HCT116 (cell line): ENCODE measurements around the gene STAG1. TPM values are rescaled to one million over a fixed set of nuclear protein-coding genes. Genes with fewer than 3 reads are reported as not detected.
"Not testable (repeated sequence)": the region's sequence is repeated elsewhere in the genome, so short reads cannot be mapped to it uniquely, and the experiment has no call there.

Experiments
- ATAC-seq: fragments of 200-7000 bp; cut with Tn5 transposase; 2 replicates; pipeline ENCODE4 v1.9.1; 2020; ENCODE audit warnings: mild to moderate bottlenecking, moderate library complexity
- BruUV-seq: library from RNA; stranded (reverse); fragments of 400-500 nt; replicated peaks from 2 replicates; lab custom pipeline; 2021; lab: Mats Ljungman, UMichigan
- CTCF ChIA-PET: fragments of 300-600 bp; sonication (Branson Sonifier 250); formaldehyde crosslinking; loops from one replicate; lab custom pipeline; 2021; ENCODE audit warnings: antibody characterized with exemption; lab: Charles Lee
- POLR2A ChIA-PET: fragments of 300-600, 350-600 bp; sonication (Branson Sonifier 250); formaldehyde crosslinking; loops from one replicate; lab custom pipeline; 2021; ENCODE audit warnings: antibody characterized with exemption; lab: Charles Lee
- RAD21 ChIA-PET, 2 experiments: fragments of 300-600 bp; sonication (Branson Sonifier 250); formaldehyde crosslinking; loops; one replicate each; lab custom pipeline; 2023; ENCODE audit warnings: low total read pairs in 2 of 2; ENCODE audit not compliant: uncharacterized antibody in 2 of 2, unreplicated experiment in 2 of 2, low non-redundant PET in 1 of 2; lab: Charles Lee
- DNase-seq: peaks from one replicate; pipeline ENCODE4 v3.0.0-alpha.2; 2010; ENCODE audit warnings: low read depth, low spot score
- H2AFZ ChIP-seq: fragments of 200-600 bp; shearing (Covaris generic), sonication (generic); 2 replicates; pipeline ENCODE4 v1.6.1; 2017; ENCODE audit warnings: low read depth, mixed run types, mixed read lengths, antibody characterized with exemption, low read length; ENCODE audit not compliant: poor library complexity, severe bottlenecking
- H3K27ac ChIP-seq: 2 replicates; pipeline ENCODE4 v1.5.1; 2012; ENCODE audit warnings: low read depth, low read length
- H3K27me3 ChIP-seq: fragments of 200-600 bp; sonication (generic); 2 replicates; pipeline ENCODE4 v1.6.1; 2016; ENCODE audit warnings: mixed run types, low read length, mixed read lengths; ENCODE audit not compliant: insufficient read depth
- H3K36me3 ChIP-seq, 2 experiments: fragments of 200-500 bp in 1 of 2; fragments of 200-600 bp in 1 of 2; sonication (Bioruptor generic) in 1 of 2; sonication (generic) in 1 of 2; 2 replicates each; pipeline versions ENCODE4 v1.5.1 to v1.6.1; 2014 to 2016; ENCODE audit warnings: low read length in 2 of 2, inconsistent platforms in 1 of 2, mixed read lengths in 1 of 2, mixed run types in 1 of 2; ENCODE audit not compliant: insufficient read depth in 2 of 2, control insufficient read depth in 1 of 2
- H3K4me1 ChIP-seq, 2 experiments: fragments of 200-600 bp in 1 of 2; sonication (generic) in 1 of 2; 2 replicates each; pipeline versions ENCODE4 v1.5.1 to v1.6.1; 2012 to 2017; ENCODE audit warnings: low read length in 2 of 2, inconsistent platforms in 1 of 2, mild to moderate bottlenecking in 1 of 2, mixed read lengths in 1 of 2, mixed run types in 1 of 2, moderate library complexity in 1 of 2; ENCODE audit not compliant: insufficient read depth in 2 of 2, control insufficient read depth in 1 of 2
- H3K4me2 ChIP-seq: fragments of 200-600 bp; sonication (generic); 2 replicates; pipeline ENCODE4 v1.6.1; 2017; ENCODE audit warnings: mixed run types, low read length, mixed read lengths
- H3K4me3 ChIP-seq, 2 experiments: fragments of 200-600 bp in 1 of 2; sonication (generic) in 1 of 2; replicated peaks in 1 of 2; 2 replicates each; pipeline ENCODE4 v1.5.1; 2011 to 2016; ENCODE audit warnings: low read length in 2 of 2, control low read depth in 1 of 2, low read depth in 1 of 2, mild to moderate bottlenecking in 1 of 2, mixed read lengths in 1 of 2, mixed run types in 1 of 2
- H3K79me2 ChIP-seq: fragments of 200-600 bp; sonication (generic); 2 replicates; pipeline ENCODE4 v1.6.1; 2017; ENCODE audit warnings: mild to moderate bottlenecking, mixed run types, low read length, moderate library complexity, mixed read lengths; ENCODE audit not compliant: insufficient read depth
- H3K9ac ChIP-seq: fragments of 200-600 bp; sonication (generic); 2 replicates; pipeline ENCODE4 v1.6.1; 2016; ENCODE audit warnings: low read length, mixed read lengths
- H3K9me2 ChIP-seq: fragments of 200-600 bp; sonication (generic), shearing (Covaris generic); 2 replicates; pipeline ENCODE4 v1.6.1; 2017; ENCODE audit warnings: mixed run types, mild to moderate bottlenecking, moderate library complexity; ENCODE audit not compliant: insufficient read depth
- H3K9me3 ChIP-seq, 2 experiments: fragments of 200-500 bp in 1 of 2; fragments of 200-600 bp in 1 of 2; sonication (Bioruptor generic) in 1 of 2; sonication (generic) in 1 of 2; 2 replicates each; pipeline ENCODE4 v1.6.1; 2014 to 2017; ENCODE audit warnings: low read length in 2 of 2, mixed read lengths in 2 of 2, inconsistent platforms in 1 of 2, low read depth in 1 of 2, mild to moderate bottlenecking in 1 of 2, mixed run types in 1 of 2, moderate library complexity in 1 of 2; ENCODE audit not compliant: control insufficient read depth in 1 of 2, insufficient read depth in 1 of 2
- H4K20me1 ChIP-seq: fragments of 200-600 bp; sonication (generic), shearing (Covaris generic); 2 replicates; pipeline ENCODE4 v1.6.1; 2017; ENCODE audit warnings: mixed run types, mild to moderate bottlenecking, moderate library complexity; ENCODE audit not compliant: insufficient read depth
- CEBPB ChIP-seq: IDR thresholded peaks from 2 replicates; pipeline ENCODE4 v1.6.1; 2012; ENCODE audit warnings: low read depth
- intact Hi-C: fragments of 100-400 bp; cut with micrococcal nuclease; formaldehyde crosslinking; loops from 2 replicates; pipeline ENCODE4 v1.10.0; 2022
- total RNA-seq: library from RNA; stranded (reverse); gene quantifications from one replicate; pipeline ENCODE4 v1.2.1, GENCODE V29; 2021; ENCODE audit not compliant: unreplicated experiment

Gene STAG1
- total RNA-seq, 1 experiment from 2014 or later = 29.4 TPM

DNA sequence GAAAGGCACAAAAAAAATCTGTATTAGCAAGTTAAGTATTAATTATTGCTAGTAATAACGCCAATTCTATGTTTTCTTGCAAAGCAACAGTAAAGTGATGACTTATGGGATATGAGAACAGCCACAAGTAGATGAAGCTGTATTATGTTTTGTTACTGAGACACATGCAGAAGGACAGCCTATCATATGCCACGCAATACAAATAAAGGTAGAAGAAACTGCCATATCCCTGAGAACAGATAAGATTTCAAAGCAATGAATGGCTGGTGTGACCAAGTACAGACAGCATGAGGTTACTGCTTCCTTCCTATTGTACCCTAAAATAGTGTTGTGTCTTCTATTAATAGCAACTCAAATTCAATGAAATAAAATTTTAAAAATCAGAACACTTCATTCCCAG lies 26.7 kb downstream of the STAG1 start:
- BruUV-seq = no TSS peak
- Histone ChIP-seq H3K27me3 (no peaks in the 10 kb centered on the region), H3K9me3 (no peaks in the 10 kb centered on the region), H2AFZ (no peak overlapping the region), H3K79me2 (peaks cover 80% of the 10 kb centered on the region), H3K4me1 (no peaks in the 10 kb centered on the region; a peak in 1 of 4 replicates), H3K9ac (no peak overlapping the region), H4K20me1 (no peaks in the 10 kb centered on the region), H3K4me2 (no peak overlapping the region), H3K9me2 (no peaks in the 10 kb centered on the region), H3K4me3 (no peak overlapping the region), H3K36me3 (no peaks in the 10 kb centered on the region), H3K27ac (no peak overlapping the region)
- intact Hi-C loops = no loop called here
- CTCF ChIA-PET = no interaction called here
- DNase-seq (no peak), ATAC-seq (no peak)
- RAD21 ChIA-PET = no interaction called here
- no peak for TF ChIP-seq CEBPB
- POLR2A ChIA-PET = no interaction called here

- intact Hi-C loops, H2AFZ ChIP-seq, POLR2A ChIA-PET, H3K9me2 ChIP-seq, ATAC-seq, DNase-seq, RAD21 ChIA-PET, H4K20me1 ChIP-seq, H3K9ac ChIP-seq, H3K36me3 ChIP-seq, H3K27ac ChIP-seq, BruUV-seq, H3K4me1 ChIP-seq, H3K4me3 ChIP-seq, H3K27me3 ChIP-seq, H3K9me3 ChIP-seq, CTCF ChIA-PET, H3K4me2 ChIP-seq: not testable (repeated sequence)
- peaks cover 78% of the 10 kb centered on the region for H3K79me2 ChIP-seq
Observed at GRCh38 chr3:136722916-136723315, 29.3 kb downstream of the STAG1 start.

DNA sequence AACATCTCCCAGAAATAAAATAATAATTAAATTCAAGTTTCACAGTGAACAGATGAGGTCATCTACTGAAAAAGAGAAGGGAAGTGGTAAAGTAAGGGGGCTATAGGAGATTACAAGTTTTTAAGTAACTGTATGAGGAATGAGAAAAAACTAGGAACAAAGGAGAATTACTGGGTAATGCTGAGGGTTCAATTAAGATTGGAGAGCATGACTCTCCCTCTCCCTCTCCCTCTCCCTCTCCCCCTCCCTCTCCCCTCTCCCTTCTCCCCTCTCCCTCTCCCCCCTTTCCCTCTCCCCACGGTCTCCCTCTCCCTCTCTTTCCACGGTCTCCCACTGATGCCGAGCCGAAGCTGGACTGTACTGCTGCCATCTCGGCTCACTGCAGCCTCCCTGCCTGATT lies 29.8 kb downstream of the STAG1 start:
- RAD21 ChIA-PET, BruUV-seq, ATAC-seq, H3K9ac ChIP-seq, H4K20me1 ChIP-seq, H3K27ac ChIP-seq, POLR2A ChIA-PET, H3K27me3 ChIP-seq, H3K9me3 ChIP-seq, H3K4me1 ChIP-seq, CTCF ChIA-PET, H3K9me2 ChIP-seq, H2AFZ ChIP-seq, H3K4me2 ChIP-seq, H3K4me3 ChIP-seq, intact Hi-C loops, DNase-seq, H3K36me3 ChIP-seq: not testable (repeated sequence)
- H3K79me2 ChIP-seq = peaks cover 78% of the 10 kb centered on the region
